Breast epithelium (tissue), 3 donors: ENCODE measurements around the gene TPSB2.

Source experiments
- POLR2A ChIP-seq: fragments of 450-650 bp; IDR thresholded peaks from one replicate; pipeline ENCODE4 v1.6.1; 2016; ENCODE audit warnings: antibody characterized with exemption, mild to moderate bottlenecking, moderate library complexity
- POLR2AphosphoS5 ChIP-seq, 3 donors: sonication (generic); formaldehyde crosslinking; IDR thresholded peaks; one replicate each; pipeline ENCODE4 v1.6.1; 2017; ENCODE audit warnings: antibody characterized with exemption in 3 of 3
- TF ChIP-seq, protein P1 (sequence below), 3 donors: fragments of 450-650 bp; IDR thresholded peaks; one replicate each; pipeline ENCODE4 v1.5.1; 2016 to 2017; ENCODE audit warnings: antibody characterized with exemption in 3 of 3, mild to moderate bottlenecking in 3 of 3, moderate library complexity in 3 of 3

GRCh38 chr16:1206786-1207185, 23.2 kb downstream of the TPSB2 start:
- TF ChIP-seq, protein P1, sequence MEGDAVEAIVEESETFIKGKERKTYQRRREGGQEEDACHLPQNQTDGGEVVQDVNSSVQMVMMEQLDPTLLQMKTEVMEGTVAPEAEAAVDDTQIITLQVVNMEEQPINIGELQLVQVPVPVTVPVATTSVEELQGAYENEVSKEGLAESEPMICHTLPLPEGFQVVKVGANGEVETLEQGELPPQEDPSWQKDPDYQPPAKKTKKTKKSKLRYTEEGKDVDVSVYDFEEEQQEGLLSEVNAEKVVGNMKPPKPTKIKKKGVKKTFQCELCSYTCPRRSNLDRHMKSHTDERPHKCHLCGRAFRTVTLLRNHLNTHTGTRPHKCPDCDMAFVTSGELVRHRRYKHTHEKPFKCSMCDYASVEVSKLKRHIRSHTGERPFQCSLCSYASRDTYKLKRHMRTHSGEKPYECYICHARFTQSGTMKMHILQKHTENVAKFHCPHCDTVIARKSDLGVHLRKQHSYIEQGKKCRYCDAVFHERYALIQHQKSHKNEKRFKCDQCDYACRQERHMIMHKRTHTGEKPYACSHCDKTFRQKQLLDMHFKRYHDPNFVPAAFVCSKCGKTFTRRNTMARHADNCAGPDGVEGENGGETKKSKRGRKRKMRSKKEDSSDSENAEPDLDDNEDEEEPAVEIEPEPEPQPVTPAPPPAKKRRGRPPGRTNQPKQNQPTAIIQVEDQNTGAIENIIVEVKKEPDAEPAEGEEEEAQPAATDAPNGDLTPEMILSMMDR (IDR thresholded peaks at IDR 0.05), result no peak
- TF ChIP-seq POLR2AphosphoS5 (IDR thresholded peaks at IDR 0.05) (no peak), POLR2A (no peak)
